OCI-LY7 (cell line): Measurements from ENCODE around the gene INSYN2A. TPM values are rescaled to one million over a fixed set of nuclear protein-coding genes. Genes with fewer than 3 reads are reported as not detected.
A peak's percentile ranks its signal among the peaks of the same experiment; 100 is the strongest.

Experiments
- BruUV-seq: library from RNA; stranded (reverse); fragments of 400-500 nt; replicated peaks from 2 replicates; lab custom pipeline; 2021; lab: Mats Ljungman, UMichigan
- CTCF ChIA-PET: fragments of 300-600 bp; sonication (Branson Sonifier 250); formaldehyde crosslinking; loops from one replicate; lab custom pipeline; 2022; ENCODE audit warnings: antibody characterized with exemption; ENCODE audit not compliant: unreplicated experiment; lab: Charles Lee
- POLR2A ChIA-PET: fragments of 300-600 bp; sonication (Branson Sonifier 250); formaldehyde crosslinking; loops from one replicate; lab custom pipeline; 2022; ENCODE audit warnings: antibody characterized with exemption; lab: Charles Lee
- DNase-seq: peaks from one replicate; pipeline ENCODE4 v3.0.0-alpha.2; 2015; ENCODE audit warnings: low spot score
- H2AFZ ChIP-seq: fragments of 200-600 bp; sonication (generic), shearing (Covaris generic); 2 replicates; pipeline ENCODE4 v1.6.1; 2014; ENCODE audit warnings: mild to moderate bottlenecking, antibody characterized with exemption, low read length, moderate library complexity
- H3K27ac ChIP-seq: fragments of 200-600 bp; sonication (generic); 2 replicates; pipeline ENCODE4 v1.5.1; 2014; ENCODE audit warnings: mixed run types, low read depth, mild to moderate bottlenecking, moderate library complexity, low read length, inconsistent platforms; ENCODE audit not compliant: poor library complexity, severe bottlenecking
- H3K36me3 ChIP-seq: fragments of 200-600 bp; sonication (generic); 2 replicates; pipeline ENCODE4 v1.6.1; 2014; ENCODE audit warnings: mild to moderate bottlenecking, antibody characterized with exemption, low read length, moderate library complexity, mixed read lengths; ENCODE audit not compliant: insufficient read depth
- H3K4me1 ChIP-seq: fragments of 200-600 bp; sonication (generic); 2 replicates; pipeline ENCODE4 v1.5.1; 2014; ENCODE audit warnings: mild to moderate bottlenecking, low read length; ENCODE audit not compliant: insufficient read depth, poor library complexity, severe bottlenecking
- H3K4me2 ChIP-seq: fragments of 200-600 bp; sonication (generic); 2 replicates; pipeline ENCODE4 v1.6.1; 2014; ENCODE audit warnings: mild to moderate bottlenecking, low read length
- H3K4me3 ChIP-seq: fragments of 200-600 bp; sonication (generic); 2 replicates; pipeline ENCODE4 v1.5.1; 2014; ENCODE audit warnings: mild to moderate bottlenecking, low read depth, low read length; ENCODE audit not compliant: poor library complexity, severe bottlenecking
- H3K79me2 ChIP-seq: fragments of 200-600 bp; sonication (generic); 2 replicates; pipeline ENCODE4 v1.6.1; 2016; ENCODE audit warnings: low read depth, mild to moderate bottlenecking, low read length, moderate library complexity, mixed read lengths; ENCODE audit not compliant: insufficient read depth
- H3K9me2 ChIP-seq: fragments of 200-600 bp; sonication (generic); 2 replicates; pipeline ENCODE4 v1.6.1; 2016; ENCODE audit warnings: mild to moderate bottlenecking, low read length, mixed read lengths; ENCODE audit not compliant: insufficient read depth
- H3K9me3 ChIP-seq: fragments of 200-600 bp; sonication (generic); 2 replicates; pipeline ENCODE4 v1.6.1; 2014; ENCODE audit warnings: mild to moderate bottlenecking, mixed run types, low read length, mixed read lengths
- H4K20me1 ChIP-seq: fragments of 200-600 bp; sonication (generic); 2 replicates; pipeline ENCODE4 v1.6.1; 2014; ENCODE audit warnings: mild to moderate bottlenecking, antibody characterized with exemption, low read length, moderate library complexity, mixed read lengths; ENCODE audit not compliant: insufficient read depth
- CTCF ChIP-seq: fragments of 200-600 bp; sonication (generic); conservative IDR thresholded peaks from 2 replicates; pipeline ENCODE4 v1.5.1; 2014; ENCODE audit warnings: mild to moderate bottlenecking, antibody characterized with exemption, low read length, moderate library complexity, mixed read lengths
- EZH2phosphoT487 ChIP-seq: fragments of 200-600 bp; sonication (generic); IDR thresholded peaks from 2 replicates; pipeline ENCODE4 v1.6.1; 2018; ENCODE audit warnings: low read depth, borderline replicate concordance, mild to moderate bottlenecking, mixed run types, antibody characterized with exemption, low read length, moderate library complexity, mixed read lengths
- intact Hi-C: fragments of 100-400 bp; cut with micrococcal nuclease; formaldehyde crosslinking; loops from one replicate; pipeline ENCODE4 v1.10.0; 2022; ENCODE audit not compliant: unreplicated experiment
- total RNA-seq, 2 experiments: library from RNA; depleted of rRNA in 1 of 2; stranded (reverse); fragments of >200 nt in 1 of 2; shearing (Covaris generic) in 1 of 2; gene quantifications; 2 replicates each; pipeline ENCODE4 v1.2.3, GENCODE V29; 2014 to 2022

INSYN2A gene
- total RNA-seq, 2 experiments from 2014 or later, result not detected

- POLR2A ChIA-PET, result no interaction called here
Observed at GRCh38 chr10:127243490-127244272, 47.3 kb upstream of the INSYN2A start.

GRCh38 chr10:127242914-127243313 lies 46.5 kb upstream of the INSYN2A start:
- Histone ChIP-seq H3K9me2 (no peaks in the 10 kb centered on the region), H3K4me3 (no peak overlapping the region), H2AFZ (no peak overlapping the region), H3K9me3 (no peaks in the 10 kb centered on the region), H4K20me1 (no peaks in the 10 kb centered on the region), H3K4me1 (no peaks in the 10 kb centered on the region), H3K79me2 (no peaks in the 10 kb centered on the region), H3K27ac (no peak overlapping the region), H3K36me3 (no peaks in the 10 kb centered on the region), H3K4me2 (no peak overlapping the region)
- no peak for DNase-seq
- intact Hi-C loops, result no loop called here
- POLR2A ChIA-PET, result no interaction called here
- TF ChIP-seq CTCF (no peak), EZH2phosphoT487 (no peak)
- BruUV-seq, result no TSS peak
- CTCF ChIA-PET, result no interaction called here

More at GRCh38 chr10:127243490-127244272, 47.3 kb upstream of the INSYN2A start:
- TF ChIP-seq CTCF (peak; percentile 69), EZH2phosphoT487 (no peak)
- H3K9me3 ChIP-seq, result no peaks in the 10 kb centered on the region
- H3K79me2 ChIP-seq, result no peaks in the 10 kb centered on the region
- H3K4me2 ChIP-seq, result no peak overlapping the region
- intact Hi-C loops, result no loop called here
- H4K20me1 ChIP-seq, result no peaks in the 10 kb centered on the region
- peak; percentile 3 for DNase-seq
- no peak overlapping the region for H3K27ac ChIP-seq
- no peaks in the 10 kb centered on the region for H3K36me3 ChIP-seq
- no peak overlapping the region for H3K4me3 ChIP-seq
- no peaks in the 10 kb centered on the region for H3K4me1 ChIP-seq
- no TSS peak for BruUV-seq
- no peaks in the 10 kb centered on the region for H3K9me2 ChIP-seq
- CTCF ChIA-PET, result no interaction called here
- H2AFZ ChIP-seq, result no peak overlapping the region

GRCh38 chr10:127236266-127236665 lies 39.9 kb upstream of the INSYN2A start:
- H3K9me2 ChIP-seq, result no peaks in the 10 kb centered on the region
- BruUV-seq, result no TSS peak
- no peak overlapping the region for H2AFZ ChIP-seq
- H3K79me2 ChIP-seq, result no peaks in the 10 kb centered on the region
- intact Hi-C loops, result no loop called here
- no peaks in the 10 kb centered on the region for H4K20me1 ChIP-seq
- ChIA-PET POLR2A (no interaction called here), CTCF (no interaction called here)
- H3K27ac ChIP-seq, result no peak overlapping the region
- TF ChIP-seq EZH2phosphoT487 (no peak), CTCF (no peak)
- no peaks in the 10 kb centered on the region for H3K4me1 ChIP-seq
- H3K36me3 ChIP-seq, result no peaks in the 10 kb centered on the region
- no peaks in the 10 kb centered on the region for H3K9me3 ChIP-seq
- no peak overlapping the region for H3K4me3 ChIP-seq
- DNase-seq, result no peak
- no peak overlapping the region for H3K4me2 ChIP-seq
